NCI-H524 treated with DMSO at 0.1 percent for 48 hours (cell line): ENCODE data around the gene OR2H1.

Experiments used
- DNase-seq: peaks from one replicate; lab custom pipeline; 2025; lab: John Stamatoyannopoulos, UW

Gene OR2H1

GRCh38 chr6:29510746-29511300 lies 53.9 kb downstream of the OR2H1 start:
- DNase-seq, result no peak
